ENCODE data around the gene TRHDE.

TRHDE gene

DNA sequence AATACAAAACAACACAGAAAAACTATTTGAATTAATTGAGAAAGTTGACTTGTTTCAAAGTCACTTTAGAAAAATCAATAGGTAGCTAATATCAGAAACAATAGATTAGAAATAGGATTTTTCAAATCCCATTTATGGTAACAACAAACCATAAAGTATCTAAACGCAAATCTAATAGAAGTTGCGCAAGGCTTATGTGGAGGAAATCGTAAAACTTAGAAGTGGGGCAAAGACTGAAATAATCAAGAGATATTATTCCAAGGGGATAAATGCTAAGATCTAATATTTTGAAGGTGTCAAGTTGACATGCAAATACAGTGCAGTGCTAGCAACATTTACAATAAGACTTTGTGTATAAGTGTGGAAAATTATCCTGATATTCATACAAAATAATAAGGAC, 87.2 kb downstream of the TRHDE start:
- TF ChIP-seq, protein P1, sequence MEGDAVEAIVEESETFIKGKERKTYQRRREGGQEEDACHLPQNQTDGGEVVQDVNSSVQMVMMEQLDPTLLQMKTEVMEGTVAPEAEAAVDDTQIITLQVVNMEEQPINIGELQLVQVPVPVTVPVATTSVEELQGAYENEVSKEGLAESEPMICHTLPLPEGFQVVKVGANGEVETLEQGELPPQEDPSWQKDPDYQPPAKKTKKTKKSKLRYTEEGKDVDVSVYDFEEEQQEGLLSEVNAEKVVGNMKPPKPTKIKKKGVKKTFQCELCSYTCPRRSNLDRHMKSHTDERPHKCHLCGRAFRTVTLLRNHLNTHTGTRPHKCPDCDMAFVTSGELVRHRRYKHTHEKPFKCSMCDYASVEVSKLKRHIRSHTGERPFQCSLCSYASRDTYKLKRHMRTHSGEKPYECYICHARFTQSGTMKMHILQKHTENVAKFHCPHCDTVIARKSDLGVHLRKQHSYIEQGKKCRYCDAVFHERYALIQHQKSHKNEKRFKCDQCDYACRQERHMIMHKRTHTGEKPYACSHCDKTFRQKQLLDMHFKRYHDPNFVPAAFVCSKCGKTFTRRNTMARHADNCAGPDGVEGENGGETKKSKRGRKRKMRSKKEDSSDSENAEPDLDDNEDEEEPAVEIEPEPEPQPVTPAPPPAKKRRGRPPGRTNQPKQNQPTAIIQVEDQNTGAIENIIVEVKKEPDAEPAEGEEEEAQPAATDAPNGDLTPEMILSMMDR (IDR thresholded peaks at IDR 0.05; ENCODE audit: low read depth, low read length) = no peak
- no peak for TF ChIP-seq EZH2phosphoT487 (IDR thresholded peaks at IDR 0.05; ENCODE audit: low read depth)
- no peaks in the 10 kb centered on the region for H3K27me3 ChIP-seq (ENCODE audit: low read depth, low read length)

GRCh38 chr12:72365151-72365550, 93.0 kb downstream of the TRHDE start:
- Histone ChIP-seq H3K79me2 (ENCODE audit: low read length) (no peaks in the 10 kb centered on the region), H3K9me3 (ENCODE audit: insufficient read depth, low read length) (no peaks in the 10 kb centered on the region), H3K4me1 (ENCODE audit: low read length) (no peaks in the 10 kb centered on the region), H3K27ac (ENCODE audit: low read length) (no peak overlapping the region), H2AFZ (ENCODE audit: low read depth, low read length) (no peak overlapping the region), H3K27me3 (ENCODE audit: low read depth, low read length) (no peaks in the 10 kb centered on the region), H3K4me2 (ENCODE audit: low read length) (no peak overlapping the region), H3K9ac (ENCODE audit: low read length) (no peak overlapping the region), H4K20me1 (ENCODE audit: insufficient read depth, low read length) (no peaks in the 10 kb centered on the region), H3K4me3 (ENCODE audit: low read length) (no peak overlapping the region), H3K36me3 (replicated peaks; ENCODE audit: low read depth, low read length) (no peaks in the 10 kb centered on the region)
- TF ChIP-seq, protein P1 (IDR thresholded peaks at IDR 0.05; ENCODE audit: low read depth, low read length) = no peak
- TF ChIP-seq EZH2phosphoT487 (IDR thresholded peaks at IDR 0.05; ENCODE audit: low read depth) = no peak

More for the DNA sequence above, 87.2 kb downstream of the TRHDE start:
- H3K4me3 ChIP-seq (ENCODE audit: low read length) = no peak overlapping the region
- no peaks in the 10 kb centered on the region for H3K36me3 ChIP-seq (replicated peaks; ENCODE audit: low read depth, low read length)
- no peak overlapping the region for H3K27ac ChIP-seq (ENCODE audit: low read length)
- no peaks in the 10 kb centered on the region for H3K79me2 ChIP-seq (ENCODE audit: low read length)
- no peaks in the 10 kb centered on the region for H4K20me1 ChIP-seq (ENCODE audit: insufficient read depth, low read length)
- no peak overlapping the region for H3K9ac ChIP-seq (ENCODE audit: low read length)
- no peaks in the 10 kb centered on the region for H3K9me3 ChIP-seq (ENCODE audit: insufficient read depth, low read length)
- H3K4me2 ChIP-seq (ENCODE audit: low read length) = no peak overlapping the region
- no peak overlapping the region for H2AFZ ChIP-seq (ENCODE audit: low read depth, low read length)
- no peaks in the 10 kb centered on the region for H3K4me1 ChIP-seq (ENCODE audit: low read length)

- Histone ChIP-seq H3K79me2 (ENCODE audit: low read length) (no peaks in the 10 kb centered on the region), H3K4me1 (ENCODE audit: low read length) (no peaks in the 10 kb centered on the region), H4K20me1 (ENCODE audit: insufficient read depth, low read length) (no peaks in the 10 kb centered on the region), H3K9ac (ENCODE audit: low read length) (no peak overlapping the region), H3K36me3 (replicated peaks; ENCODE audit: low read depth, low read length) (no peaks in the 10 kb centered on the region), H3K4me3 (ENCODE audit: low read length) (no peak overlapping the region), H3K9me3 (ENCODE audit: insufficient read depth, low read length) (no peaks in the 10 kb centered on the region), H3K27ac (ENCODE audit: low read length) (no peak overlapping the region), H3K27me3 (ENCODE audit: low read depth, low read length) (no peaks in the 10 kb centered on the region), H3K4me2 (ENCODE audit: low read length) (no peak overlapping the region), H2AFZ (ENCODE audit: low read depth, low read length) (no peak overlapping the region)
- no peak for TF ChIP-seq EZH2phosphoT487 (IDR thresholded peaks at IDR 0.05; ENCODE audit: low read depth)
- TF ChIP-seq, protein P1 (IDR thresholded peaks at IDR 0.05; ENCODE audit: low read depth, low read length) = no peak
Observed at GRCh38 chr12:72366255-72366654, 94.1 kb downstream of the TRHDE start.

DNA sequence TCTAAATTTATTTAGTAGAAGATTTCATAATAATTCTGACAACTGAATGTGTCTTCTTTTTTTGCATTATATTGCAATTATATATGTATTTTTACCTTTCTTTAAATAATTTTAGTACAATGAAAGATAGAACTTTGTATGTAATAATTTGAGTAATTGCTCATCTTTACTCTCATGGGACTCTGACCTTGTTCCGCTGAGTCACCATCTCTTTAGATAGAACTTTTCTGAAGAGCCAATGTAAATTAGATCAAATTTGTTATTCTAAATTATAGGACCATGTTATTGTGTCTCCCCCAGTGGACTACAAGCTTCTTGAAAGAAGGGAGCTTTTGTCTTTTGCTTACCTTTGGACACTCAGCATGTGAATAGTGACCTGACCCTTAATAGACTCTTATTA, 96.1 kb downstream of the TRHDE start:
- Histone ChIP-seq H3K36me3 (replicated peaks; ENCODE audit: low read depth, low read length) (no peaks in the 10 kb centered on the region), H2AFZ (ENCODE audit: low read depth, low read length) (no peak overlapping the region), H3K9me3 (ENCODE audit: insufficient read depth, low read length) (no peaks in the 10 kb centered on the region), H3K27ac (ENCODE audit: low read length) (no peak overlapping the region), H4K20me1 (ENCODE audit: insufficient read depth, low read length) (no peaks in the 10 kb centered on the region), H3K79me2 (ENCODE audit: low read length) (no peaks in the 10 kb centered on the region), H3K4me1 (ENCODE audit: low read length) (no peaks in the 10 kb centered on the region), H3K27me3 (ENCODE audit: low read depth, low read length) (no peaks in the 10 kb centered on the region), H3K4me2 (ENCODE audit: low read length) (no peak overlapping the region), H3K4me3 (ENCODE audit: low read length) (no peak overlapping the region), H3K9ac (ENCODE audit: low read length) (no peak overlapping the region)
- TF ChIP-seq, protein P1 (IDR thresholded peaks at IDR 0.05; ENCODE audit: low read depth, low read length) = no peak
- no peak for TF ChIP-seq EZH2phosphoT487 (IDR thresholded peaks at IDR 0.05; ENCODE audit: low read depth)
